Uterus (tissue), 4 donors: Measurements from ENCODE around the gene SCGB1C2. TPM values are rescaled to one million over a fixed set of nuclear protein-coding genes. Genes with fewer than 3 reads are reported as not detected.

Experiments used
- DNase-seq, 2 donors: peaks; one replicate each; pipeline ENCODE4 v3.0.0-alpha.2; 2019 to 2020
- H3K27ac ChIP-seq, 2 donors: fragments of 200-600 bp; sonication (generic); 1 replicate in 1 of 2; 2 replicates in 1 of 2; pipeline ENCODE4 v1.5.1; 2016 to 2018
- H3K27me3 ChIP-seq, 2 donors: fragments of 200-600 bp; sonication (generic); one replicate each; pipeline ENCODE4 v1.5.1; 2018 to 2019; ENCODE audit warnings: control low read depth in 1 of 2
- H3K36me3 ChIP-seq, 2 donors: fragments of 200-600 bp; sonication (generic); one replicate each; pipeline ENCODE4 v1.5.1; 2019; ENCODE audit warnings: control low read depth in 1 of 2
- H3K4me1 ChIP-seq, 2 donors: fragments of 200-600 bp; sonication (generic); one replicate each; pipeline ENCODE4 v1.5.1; 2018 to 2019; ENCODE audit warnings: control low read depth in 1 of 2
- H3K4me3 ChIP-seq, 2 donors: fragments of 200-600 bp; sonication (generic); 1 replicate in 1 of 2; 2 replicates in 1 of 2; pipeline ENCODE4 v1.5.1; 2018 to 2019; ENCODE audit warnings: mild to moderate bottlenecking in 1 of 2
- H3K9me3 ChIP-seq, 2 donors: fragments of 200-600 bp; sonication (generic); one replicate each; pipeline ENCODE4 v1.5.1; 2019; ENCODE audit warnings: control low read depth in 1 of 2
- CTCF ChIP-seq, 4 experiments: fragments of 200-600 bp in 2 of 4; fragments of 450-650 bp in 2 of 4; sonication (generic) in 2 of 4; IDR thresholded peaks; one replicate each; pipeline ENCODE4 v1.5.1; 2016 to 2019; ENCODE audit warnings: antibody characterized with exemption in 4 of 4, mild to moderate bottlenecking in 2 of 4, moderate library complexity in 1 of 4
- POLR2A ChIP-seq, 2 donors: fragments of 450-650 bp; IDR thresholded peaks; one replicate each; pipeline ENCODE4 v1.6.1; 2016; ENCODE audit warnings: antibody characterized with exemption in 2 of 2, mild to moderate bottlenecking in 1 of 2, moderate library complexity in 1 of 2
- intact Hi-C: fragments of 100-400 bp; cut with DNase I; formaldehyde crosslinking; loops from one replicate; pipeline ENCODE4 v1.15.1; 2023; ENCODE audit warnings: low total_unique reads
- total RNA-seq, 4 donors: library from RNA; depleted of rRNA in 3 of 4; stranded (reverse); fragments of >200 nt in 3 of 4; gene quantifications; one replicate each; pipeline versions ENCODE4 v1.1.0 to v1.2.4, GENCODE V29; 2014 to 2023
- donor health status: DM: yes; HTN: yes; CAD: no.

Gene SCGB1C2
- total RNA-seq, 4 donors from 2014 or later = not detected

- Histone ChIP-seq H3K27ac (no peak overlapping the region), H3K4me1 (no peaks in the 10 kb centered on the region), H3K4me3 (no peak overlapping the region), H3K27me3 (no peaks in the 10 kb centered on the region), H3K36me3 (no peaks in the 10 kb centered on the region), H3K9me3 (no peaks in the 10 kb centered on the region)
- no peak for DNase-seq
- intact Hi-C loops = no loop called here
- TF ChIP-seq POLR2A (IDR thresholded peaks at IDR 0.05) (no peak), CTCF (IDR thresholded peaks at IDR 0.05) (no peak)
These were observed 20.5 kb downstream of the SCGB1C2 start for GRCh38 chr17:157901-158300.

- TF ChIP-seq CTCF (IDR thresholded peaks at IDR 0.05) = no peak
- TF ChIP-seq POLR2A (IDR thresholded peaks at IDR 0.05) = no peak
- no peak for DNase-seq
- H3K36me3 ChIP-seq = no peaks in the 10 kb centered on the region
- no peaks in the 10 kb centered on the region for H3K9me3 ChIP-seq
- intact Hi-C loops = no loop called here
- H3K4me1 ChIP-seq = no peaks in the 10 kb centered on the region
- H3K4me3 ChIP-seq = no peak overlapping the region
- H3K27ac ChIP-seq = no peak overlapping the region
- H3K27me3 ChIP-seq = no peaks in the 10 kb centered on the region
These were observed 21.0 kb downstream of the SCGB1C2 start for GRCh38 chr17:158379-158778.

GRCh38 chr17:159609-160008 is 22.2 kb downstream of the SCGB1C2 start:
- Histone ChIP-seq H3K27me3 (no peaks in the 10 kb centered on the region), H3K27ac (no peak overlapping the region), H3K36me3 (no peaks in the 10 kb centered on the region), H3K4me1 (no peaks in the 10 kb centered on the region), H3K4me3 (no peak overlapping the region), H3K9me3 (no peaks in the 10 kb centered on the region)
- TF ChIP-seq CTCF (IDR thresholded peaks at IDR 0.05) (no peak), POLR2A (IDR thresholded peaks at IDR 0.05) (no peak)
- intact Hi-C loops = no loop called here
- no peak for DNase-seq

- H3K36me3 ChIP-seq = no peaks in the 10 kb centered on the region
- no peak for DNase-seq
- H3K9me3 ChIP-seq = no peaks in the 10 kb centered on the region
- intact Hi-C loops = no loop called here
- TF ChIP-seq CTCF (IDR thresholded peaks at IDR 0.05) (no peak), POLR2A (IDR thresholded peaks at IDR 0.05) (no peak)
- H3K4me1 ChIP-seq = no peaks in the 10 kb centered on the region
- H3K4me3 ChIP-seq = no peak overlapping the region
- H3K27me3 ChIP-seq = no peaks in the 10 kb centered on the region
- no peak overlapping the region for H3K27ac ChIP-seq
These were observed 23.0 kb downstream of the SCGB1C2 start for GRCh38 chr17:160336-160735.

GRCh38 chr17:161481-161880 is 24.1 kb downstream of the SCGB1C2 start:
- DNase-seq = no peak
- no peaks in the 10 kb centered on the region for H3K36me3 ChIP-seq
- intact Hi-C loops = no loop called here
- no peak overlapping the region for H3K4me3 ChIP-seq
- no peaks in the 10 kb centered on the region for H3K9me3 ChIP-seq
- TF ChIP-seq CTCF (IDR thresholded peaks at IDR 0.05) = no peak
- TF ChIP-seq POLR2A (IDR thresholded peaks at IDR 0.05) = no peak
- H3K27ac ChIP-seq = no peak overlapping the region
- H3K27me3 ChIP-seq = no peaks in the 10 kb centered on the region
- H3K4me1 ChIP-seq = no peaks in the 10 kb centered on the region
